T-helper 1 cell treated with Interleukin-12 subunit alpha and Interleukin-12 subunit beta and Interleukin-4 antibody, amounts not matched to agents 30 ng/mL and 1 ng/mL, for 36 hours (primary cell): ENCODE measurements around the gene NDRG4. TPM values are rescaled to one million over a fixed set of nuclear protein-coding genes. Genes with fewer than 3 reads are reported as not detected.

ENCODE experiments used
- intact Hi-C: fragments of 100-400 bp; cut with micrococcal nuclease; formaldehyde crosslinking; loops from one replicate; pipeline ENCODE4 v1.15.1; 2024
- total RNA-seq: library from RNA; stranded (reverse); gene quantifications from 2 replicates; pipeline ENCODE4 v1.2.3, GENCODE V29; 2022

NDRG4 gene
- total RNA-seq, 1 donor from 2014 or later, result 1.1 TPM

DNA sequence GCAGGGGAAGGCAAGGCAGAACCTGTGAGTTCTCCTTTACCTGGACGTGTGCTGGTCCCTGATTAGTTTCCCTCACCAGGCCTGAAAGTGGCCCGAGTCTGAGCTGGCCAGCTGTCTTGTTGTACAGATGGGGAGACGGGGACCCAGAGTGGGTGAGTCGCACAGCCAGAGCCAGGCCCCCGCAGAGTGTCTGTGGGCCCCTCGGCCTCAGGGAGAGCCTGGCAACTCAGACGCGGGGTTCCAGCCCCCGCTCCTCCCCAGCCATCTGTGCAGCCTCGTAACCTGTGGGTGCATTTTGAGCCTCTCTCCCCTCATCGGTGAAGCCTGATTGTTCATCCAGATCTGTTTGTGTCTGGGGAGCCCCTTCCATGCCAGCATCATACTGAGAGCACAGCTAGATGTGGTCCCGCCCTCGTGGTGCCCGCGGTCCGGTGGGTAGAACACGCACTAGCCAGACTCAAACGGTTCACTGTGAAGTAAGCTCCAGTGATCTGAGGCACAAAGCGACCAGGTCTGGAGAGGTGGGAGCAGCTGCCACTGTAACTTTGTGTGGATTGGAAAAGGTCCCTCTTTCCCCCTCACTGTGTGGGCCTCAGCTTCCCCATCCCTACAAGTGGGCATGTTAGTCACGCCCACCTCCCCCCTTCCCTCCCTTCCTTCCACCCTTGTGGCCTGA lies 6.0 kb upstream of the NDRG4 start:
- intact Hi-C loops, result no loop called here

DNA sequence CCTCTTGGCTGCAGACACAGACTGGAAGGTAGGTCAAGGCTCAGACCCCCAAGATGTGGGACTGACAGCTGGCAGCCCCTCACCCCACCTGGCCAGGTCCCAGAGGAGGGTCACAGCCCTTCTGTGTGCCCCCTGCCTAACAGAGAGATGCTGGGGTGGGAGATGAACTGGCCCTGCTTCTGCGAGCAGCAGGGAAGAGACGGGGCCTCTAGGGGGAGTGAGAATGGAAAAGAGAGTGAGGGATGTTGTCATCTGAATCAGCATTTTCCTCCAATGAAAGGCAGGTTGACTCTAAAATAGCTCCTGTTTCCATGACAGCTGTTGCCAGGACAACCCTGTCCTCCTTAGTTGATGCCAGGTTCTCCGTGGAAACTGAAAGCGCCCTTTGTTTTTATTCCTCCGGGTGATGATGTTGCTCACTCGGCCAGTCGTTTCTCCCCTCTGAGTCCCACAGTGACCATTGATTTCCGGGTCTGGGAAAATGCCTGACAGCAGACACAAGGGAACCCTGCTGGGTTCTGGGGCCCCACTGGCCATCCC lies 4.9 kb upstream of the NDRG4 start:
- intact Hi-C loops, result loop anchor here (1.0 kb wide), 1 partner anchor 135 kb away; no protein-coding TSS in a partner anchor

DNA sequence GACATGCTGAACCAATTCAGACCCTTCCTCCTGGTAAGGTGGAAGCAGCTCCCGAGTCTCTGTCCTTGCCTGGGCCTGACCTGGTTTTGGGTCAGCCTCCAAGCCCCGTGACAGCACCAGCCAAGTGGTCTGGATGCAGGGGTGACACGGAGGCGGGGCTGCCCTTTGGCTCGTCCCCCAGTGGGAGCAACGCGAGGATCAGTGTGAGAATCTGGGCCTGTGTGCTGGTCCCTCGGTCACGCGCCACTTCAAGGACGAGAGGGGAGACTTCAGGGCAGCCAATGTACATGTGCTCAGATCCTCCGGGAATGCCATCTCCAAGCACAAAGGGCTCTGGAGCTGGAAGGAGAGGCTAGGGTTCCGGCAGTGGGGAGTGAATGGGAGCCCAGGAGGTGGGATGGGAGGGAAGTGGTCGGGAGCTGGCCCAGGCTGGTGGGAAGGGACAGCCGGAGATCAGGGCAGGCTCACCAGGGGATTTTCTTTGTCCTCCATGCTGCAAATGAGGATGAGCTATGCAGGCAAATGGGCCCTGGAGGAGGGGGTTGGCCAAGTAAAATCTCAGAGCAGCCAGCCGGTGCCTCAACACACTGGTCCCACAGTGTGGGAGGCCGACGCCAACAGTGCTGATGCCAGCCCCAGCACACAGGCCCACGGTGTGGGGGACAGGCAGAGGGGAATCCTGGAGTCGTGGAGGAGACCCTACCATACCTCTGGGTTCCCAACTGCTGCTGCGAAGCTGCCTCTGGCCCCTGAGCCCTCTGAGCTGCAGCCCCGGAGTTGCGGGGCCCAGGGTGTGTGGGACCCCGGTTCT lies 4.2 kb upstream of the NDRG4 start:
- intact Hi-C loops, result loop anchor here (1.0 kb wide), 1 partner anchor 135 kb away; no protein-coding TSS in a partner anchor

DNA sequence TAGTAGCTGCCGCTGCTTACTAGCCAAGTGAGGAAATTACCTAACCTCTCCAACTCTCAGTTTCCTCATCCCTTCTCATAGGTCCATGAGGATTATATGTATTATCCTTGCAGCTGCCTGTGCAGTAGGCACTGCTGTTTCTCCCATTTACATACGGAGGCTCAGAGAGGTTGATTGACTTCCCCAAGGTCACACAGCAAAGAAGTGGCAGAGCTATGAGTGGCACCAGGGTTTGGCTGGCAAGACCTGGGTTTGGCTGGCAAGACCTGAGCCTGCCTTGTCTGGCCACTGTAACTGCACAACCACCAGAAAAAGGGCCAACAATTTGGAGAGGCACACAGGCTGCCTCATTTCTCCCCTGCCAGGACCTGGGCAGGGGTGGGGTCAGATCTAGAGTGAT lies 2.5 kb upstream of the NDRG4 start:
- intact Hi-C loops, result no loop called here

DNA sequence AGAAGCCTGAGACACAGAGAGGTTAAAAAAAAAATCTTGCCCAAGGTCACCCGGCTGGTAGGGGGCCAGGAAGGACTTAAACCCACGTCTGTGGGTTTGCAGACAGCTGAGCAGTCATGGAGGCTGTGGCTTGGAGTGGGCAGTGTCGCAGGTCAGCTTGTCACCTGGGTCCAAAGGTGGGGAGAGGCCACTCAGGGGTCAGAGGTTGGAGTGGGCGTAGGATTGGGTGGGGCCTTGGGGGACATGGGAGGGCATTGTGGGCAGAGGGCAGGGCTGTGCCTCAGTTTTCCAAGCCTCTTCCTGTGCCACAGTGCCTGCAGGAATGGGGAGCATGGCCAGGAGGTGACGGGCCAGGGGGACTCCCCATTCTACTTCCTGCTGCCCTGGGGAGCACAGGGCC lies 2.0 kb upstream of the NDRG4 start:
- intact Hi-C loops, result no loop called here

DNA sequence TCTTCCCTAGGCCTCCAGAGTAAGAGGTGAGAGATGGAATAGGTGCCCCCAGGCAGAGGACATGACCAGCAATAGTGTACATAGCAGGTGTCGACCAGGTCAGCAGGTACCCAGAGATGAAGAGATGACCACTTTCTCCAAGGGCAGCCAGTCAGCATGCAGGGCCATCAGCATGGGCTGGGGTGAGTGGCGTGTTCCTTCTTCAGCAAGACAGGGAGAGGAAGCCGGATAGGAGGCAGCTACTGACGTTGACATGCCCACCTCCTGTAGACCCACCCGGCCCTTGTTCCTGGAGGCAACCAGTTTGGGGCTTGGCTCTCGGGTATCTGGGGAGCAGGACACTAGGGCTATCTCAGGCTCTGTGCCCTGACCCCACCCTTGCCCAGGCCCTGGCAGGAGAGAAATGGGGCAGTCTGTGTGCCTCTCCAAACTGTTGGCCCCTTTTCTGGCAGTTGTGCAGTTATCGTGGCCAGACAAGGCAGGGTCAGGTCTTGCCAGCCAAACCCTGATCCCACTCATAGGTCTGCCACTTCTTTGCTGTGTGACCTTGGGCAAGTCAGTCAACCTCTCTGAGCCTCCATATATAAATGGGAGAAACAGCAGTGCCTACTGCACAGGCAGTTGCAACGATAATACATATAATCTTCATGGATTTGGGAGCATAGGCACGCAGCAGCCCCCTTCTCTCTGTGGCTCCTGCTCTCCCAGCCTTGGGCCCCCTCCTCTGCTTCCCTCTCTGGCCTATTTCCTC lies 1.4 kb upstream of the NDRG4 start:
- intact Hi-C loops, result no loop called here

DNA sequence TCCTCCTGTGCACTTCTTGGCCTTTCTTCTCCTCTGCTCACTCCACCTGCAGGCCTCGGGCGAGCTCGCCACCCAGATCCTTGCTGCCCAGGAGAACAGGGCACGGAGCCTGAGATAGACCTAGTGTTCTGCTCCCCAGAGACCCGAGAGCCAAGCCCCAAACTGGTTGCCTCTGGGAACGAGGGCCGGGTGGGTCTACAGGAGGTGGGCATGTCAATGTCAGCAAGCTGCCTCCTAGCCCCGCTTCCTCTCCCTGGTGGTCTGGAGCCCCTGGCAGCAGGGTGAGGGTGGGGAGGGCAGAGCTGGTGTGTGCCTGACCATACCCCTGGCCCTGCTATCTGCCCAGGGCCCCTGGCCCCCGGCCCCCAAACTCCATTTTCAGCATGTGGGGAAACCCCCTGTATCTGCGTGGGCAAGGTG lies 841 bp upstream of the NDRG4 start:
- intact Hi-C loops, result no loop called here

DNA sequence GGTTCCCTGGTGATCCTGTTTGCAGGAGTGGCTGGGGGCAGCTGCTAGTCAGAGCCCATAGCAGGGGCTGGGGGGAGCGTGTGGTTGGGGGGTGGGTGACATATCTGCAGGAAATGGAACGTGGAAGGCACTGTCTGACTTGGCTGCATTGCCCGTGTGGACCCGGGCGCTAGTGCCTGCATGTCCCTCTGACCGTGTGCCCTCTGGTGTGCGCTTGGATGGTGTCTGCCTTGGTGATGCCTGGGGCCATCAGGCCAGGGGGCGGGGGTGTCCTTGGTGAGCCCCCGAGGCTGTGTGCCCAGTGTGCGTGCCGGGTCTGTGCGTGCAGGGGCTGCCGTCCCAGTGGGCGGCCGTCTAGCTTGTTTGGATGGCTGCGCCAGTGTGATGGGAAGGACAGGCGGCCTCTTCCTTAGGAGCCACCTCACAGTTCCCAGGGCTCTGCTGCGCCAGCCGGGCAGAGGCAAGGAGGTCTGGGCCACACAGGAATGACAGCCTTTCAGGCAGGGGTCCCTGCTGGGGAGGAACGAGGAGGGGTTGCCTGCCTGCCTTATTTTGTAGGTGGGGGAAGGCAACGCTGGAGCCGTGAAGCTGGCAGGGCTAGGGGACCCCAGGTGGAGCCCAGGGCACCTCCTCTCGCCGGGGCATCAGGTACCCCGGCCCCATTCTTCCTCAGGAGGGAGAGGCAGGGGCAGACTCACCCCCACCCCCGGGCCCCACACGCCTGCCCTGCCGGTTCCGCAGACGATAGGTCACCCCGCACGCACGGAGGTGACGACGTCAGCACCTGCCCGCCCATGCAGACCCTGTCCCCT lies 693 bp downstream of the NDRG4 start:
- intact Hi-C loops, result loop anchor here (2.0 kb wide), 1 partner anchor 108 kb away; the partner anchor contains the start of gene GINS3

DNA sequence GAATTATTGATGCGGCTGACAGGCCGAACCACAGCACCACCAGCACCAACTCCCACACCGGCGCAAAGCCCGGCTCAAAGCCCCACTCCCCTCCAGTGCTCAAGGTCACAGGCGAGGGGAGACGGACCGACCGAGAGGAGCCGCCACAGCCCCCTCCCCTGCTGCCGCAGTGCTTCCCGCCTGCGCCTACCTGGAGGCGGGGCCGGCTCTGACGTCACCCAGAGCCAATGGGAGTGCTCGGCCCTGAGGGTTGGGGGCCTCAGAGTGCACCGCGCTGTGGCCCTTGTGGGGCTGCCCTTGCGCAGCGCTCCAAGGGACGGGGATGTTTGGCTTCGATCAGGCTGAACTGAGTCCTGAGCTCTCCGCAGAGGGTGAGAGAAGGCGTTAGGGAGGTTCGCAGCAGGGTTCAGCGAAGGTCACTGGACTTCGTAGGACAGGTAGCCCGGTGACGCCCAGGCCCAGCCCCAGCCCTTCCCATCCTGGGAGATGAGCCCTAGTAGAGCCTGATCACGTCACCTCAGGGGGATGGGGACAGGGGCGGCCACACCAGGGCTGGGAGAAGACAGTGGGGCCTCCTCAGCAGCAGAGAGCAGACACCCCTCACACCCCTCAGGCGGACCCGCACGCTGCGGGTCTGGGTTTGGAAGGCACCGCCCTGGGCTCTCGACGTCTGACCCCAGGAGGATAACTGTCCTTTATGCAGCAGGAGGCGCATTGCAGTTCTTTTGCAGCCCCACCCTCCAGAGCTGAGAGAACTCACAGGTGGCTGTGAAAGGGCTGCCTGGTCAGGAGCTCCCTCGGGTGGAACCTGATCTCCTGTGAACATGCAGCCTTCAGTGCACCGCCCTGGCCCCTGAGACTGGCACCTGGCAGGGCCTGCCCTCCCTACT lies 1.5 kb downstream of the NDRG4 start:
- intact Hi-C loops, result loop anchor here (2.0 kb wide), 1 partner anchor 109 kb away; the partner anchor contains the start of gene GINS3

DNA sequence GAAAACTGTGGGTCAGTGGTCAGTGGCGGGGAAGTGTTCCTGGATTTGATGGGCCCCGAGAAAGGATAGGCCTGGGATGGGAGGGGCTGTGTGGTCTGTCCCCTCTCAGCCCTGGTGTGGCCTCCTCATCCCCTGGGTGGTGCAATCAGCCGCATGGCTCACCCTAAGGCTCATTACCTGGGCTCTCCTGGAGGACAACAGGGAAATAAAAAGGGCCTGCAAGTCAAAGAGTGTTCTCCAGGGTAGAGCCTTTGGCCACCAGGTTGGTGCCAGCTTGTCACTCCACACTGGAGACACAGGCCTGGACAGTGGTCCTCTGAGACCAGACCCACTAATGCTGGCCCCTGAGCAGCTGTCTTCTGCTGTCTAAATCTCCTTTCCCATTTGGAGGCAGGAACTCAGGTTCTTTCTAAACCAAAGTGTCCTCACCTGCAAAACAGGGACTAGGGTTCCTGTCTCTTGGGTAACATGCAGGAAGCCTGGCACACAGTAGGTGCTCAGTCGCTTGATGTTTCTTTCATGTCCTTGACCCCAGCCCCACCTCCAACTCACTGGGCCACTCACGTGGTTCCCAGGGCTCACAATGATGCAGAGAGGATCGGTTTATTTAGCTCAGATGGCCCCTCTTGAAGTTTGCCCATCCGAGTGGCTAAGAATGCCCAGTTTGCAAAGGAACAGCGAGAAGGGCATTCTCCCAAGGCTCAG lies 2.4 kb downstream of the NDRG4 start:
- intact Hi-C loops, result no loop called here

DNA sequence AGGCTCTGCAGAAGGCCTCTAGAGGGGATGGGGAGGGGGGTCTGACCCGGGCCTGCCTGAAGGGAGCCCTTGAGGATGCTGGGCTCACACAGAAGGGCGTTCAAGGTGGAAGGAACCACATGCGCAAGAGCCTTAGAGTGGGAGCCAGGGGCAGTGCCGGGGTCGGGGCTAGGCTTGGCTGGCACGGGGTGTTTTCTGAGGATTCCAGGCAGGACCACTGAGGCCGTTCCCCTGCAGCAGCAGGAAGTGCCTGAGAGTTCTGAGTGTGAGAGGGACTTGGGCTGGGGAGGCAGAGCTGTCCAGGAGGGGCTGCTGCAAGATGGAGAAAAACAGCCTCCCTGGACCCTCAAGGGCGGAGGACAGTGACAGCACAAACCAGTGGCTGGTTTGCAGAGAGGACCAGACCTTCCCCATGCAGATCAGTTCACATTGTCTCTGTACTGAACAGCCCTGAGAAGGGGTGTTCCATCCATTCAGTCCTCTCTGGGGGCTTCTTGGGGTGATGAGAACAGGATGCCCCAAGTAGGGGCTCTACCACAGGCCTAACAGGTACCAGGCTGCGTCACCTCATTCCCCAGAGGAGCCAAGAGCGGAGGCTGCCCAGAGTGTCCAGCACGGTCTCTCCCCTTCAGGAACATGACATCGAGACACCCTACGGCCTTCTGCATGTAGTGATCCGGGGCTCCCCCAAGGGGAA lies 3.4 kb downstream of the NDRG4 start:
- intact Hi-C loops, result no loop called here

DNA sequence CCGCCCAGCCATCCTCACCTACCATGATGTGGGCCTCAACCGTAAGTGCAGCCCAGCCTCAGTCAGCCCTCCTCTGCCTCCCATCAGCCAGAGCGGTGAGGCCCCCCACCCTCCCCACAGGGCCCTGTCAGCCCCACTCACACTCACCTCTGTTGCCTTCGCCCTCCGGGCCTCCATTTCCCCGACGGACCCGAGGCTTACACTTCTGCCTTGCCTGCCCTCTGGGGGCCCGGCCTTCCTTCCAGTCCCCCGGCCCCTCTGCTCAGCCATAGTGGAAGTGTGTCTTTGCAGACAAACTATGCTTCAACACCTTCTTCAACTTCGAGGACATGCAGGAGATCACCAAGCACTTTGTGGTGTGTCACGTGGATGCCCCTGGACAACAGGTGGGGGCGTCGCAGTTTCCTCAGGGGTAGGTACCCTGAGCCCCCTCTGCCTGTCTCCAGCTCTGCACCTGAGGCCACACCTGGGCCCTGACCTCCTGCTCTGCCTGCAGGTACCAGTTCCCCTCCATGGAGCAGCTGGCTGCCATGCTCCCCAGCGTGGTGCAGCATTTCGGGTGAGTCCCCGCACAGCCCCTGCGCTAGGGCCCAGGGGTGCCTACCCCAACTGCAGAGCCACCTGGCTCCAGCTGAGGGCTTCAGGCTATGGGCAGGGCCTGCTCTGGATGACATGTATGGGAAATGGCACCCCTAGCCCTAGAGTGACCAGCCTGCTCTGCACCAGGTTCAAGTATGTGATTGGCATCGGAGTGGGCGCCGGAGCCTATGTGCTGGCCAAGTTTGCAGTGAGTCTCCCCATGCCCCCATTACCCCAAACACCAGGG lies 4.1 kb downstream of the NDRG4 start:
- intact Hi-C loops, result no loop called here

DNA sequence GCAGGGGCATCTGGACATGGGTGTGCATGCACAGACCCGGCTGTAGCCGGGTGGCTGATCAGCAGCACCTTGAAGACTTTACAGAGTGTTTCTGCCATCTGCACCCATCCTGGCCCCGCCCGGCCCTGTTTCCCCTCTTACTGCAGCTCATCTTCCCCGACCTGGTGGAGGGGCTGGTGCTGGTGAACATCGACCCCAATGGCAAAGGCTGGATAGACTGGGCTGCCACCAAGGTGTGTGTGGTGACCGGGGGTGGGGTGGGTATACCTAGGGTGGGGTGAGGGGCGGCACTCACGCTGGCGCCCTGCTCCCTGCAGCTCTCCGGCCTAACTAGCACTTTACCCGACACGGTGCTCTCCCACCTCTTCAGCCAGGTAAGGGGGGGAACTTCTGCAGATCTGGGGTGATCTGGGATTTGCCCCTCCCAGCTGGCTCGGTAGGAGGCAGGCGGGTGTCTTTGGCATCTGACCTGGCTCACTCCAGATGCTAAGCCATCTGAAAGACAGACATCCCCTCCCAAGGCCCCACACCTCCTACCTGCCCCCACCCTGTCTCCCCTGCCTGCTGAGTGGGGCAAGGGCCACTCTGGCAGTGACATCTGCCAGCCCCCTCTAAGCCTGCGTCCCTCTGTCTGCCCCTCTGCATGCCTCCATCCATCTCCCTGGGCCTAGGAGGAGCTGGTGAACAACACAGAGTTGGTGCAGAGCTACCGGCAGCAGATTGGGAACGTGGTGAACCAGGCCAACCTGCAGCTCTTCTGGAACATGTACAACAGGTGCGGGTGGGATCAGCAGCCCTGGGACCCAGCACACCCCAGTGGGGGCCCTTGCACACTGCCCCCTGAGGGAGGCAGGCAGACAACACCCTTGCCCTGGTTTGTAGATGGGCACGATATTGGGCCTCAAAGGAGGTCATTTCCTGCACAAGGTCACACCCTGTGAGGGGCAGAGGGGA lies 6.6 kb downstream of the NDRG4 start:
- intact Hi-C loops, result no loop called here

DNA sequence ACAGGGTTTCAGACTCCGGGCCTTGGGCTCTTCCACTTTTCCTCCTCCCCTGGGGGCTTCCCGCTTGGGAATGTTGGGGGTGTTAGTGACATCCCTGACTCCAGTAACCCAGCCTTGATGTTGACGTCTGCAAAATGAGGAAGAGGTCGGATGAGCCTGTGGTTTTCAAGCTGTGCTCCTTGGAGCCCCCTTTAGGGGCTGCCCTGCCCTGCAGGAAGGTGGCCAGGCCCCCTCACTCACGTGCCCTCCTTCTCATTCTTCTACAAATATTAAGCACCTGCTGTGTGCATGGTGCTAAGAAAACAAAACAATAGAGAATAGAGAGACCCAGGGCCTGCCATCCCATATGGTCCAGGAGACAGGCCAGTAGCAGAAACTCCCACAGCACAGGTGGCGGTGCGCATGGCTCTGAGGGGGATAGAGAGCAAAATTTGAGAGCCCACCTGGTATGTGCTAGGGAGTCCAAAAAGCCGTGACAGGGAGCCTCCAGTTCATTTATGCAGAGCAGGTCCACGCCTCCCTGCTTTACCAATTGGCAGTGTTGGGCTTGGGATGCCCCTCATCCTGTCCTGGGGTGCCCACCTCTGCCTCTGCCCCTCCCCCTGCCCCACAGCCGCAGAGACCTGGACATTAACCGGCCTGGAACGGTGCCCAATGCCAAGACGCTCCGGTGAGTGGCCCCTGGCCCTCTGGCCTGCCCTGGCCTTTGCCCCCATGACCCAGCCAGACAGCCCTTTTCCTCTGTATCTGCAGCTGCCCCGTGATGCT lies 7.4 kb downstream of the NDRG4 start:
- intact Hi-C loops, result no loop called here

DNA sequence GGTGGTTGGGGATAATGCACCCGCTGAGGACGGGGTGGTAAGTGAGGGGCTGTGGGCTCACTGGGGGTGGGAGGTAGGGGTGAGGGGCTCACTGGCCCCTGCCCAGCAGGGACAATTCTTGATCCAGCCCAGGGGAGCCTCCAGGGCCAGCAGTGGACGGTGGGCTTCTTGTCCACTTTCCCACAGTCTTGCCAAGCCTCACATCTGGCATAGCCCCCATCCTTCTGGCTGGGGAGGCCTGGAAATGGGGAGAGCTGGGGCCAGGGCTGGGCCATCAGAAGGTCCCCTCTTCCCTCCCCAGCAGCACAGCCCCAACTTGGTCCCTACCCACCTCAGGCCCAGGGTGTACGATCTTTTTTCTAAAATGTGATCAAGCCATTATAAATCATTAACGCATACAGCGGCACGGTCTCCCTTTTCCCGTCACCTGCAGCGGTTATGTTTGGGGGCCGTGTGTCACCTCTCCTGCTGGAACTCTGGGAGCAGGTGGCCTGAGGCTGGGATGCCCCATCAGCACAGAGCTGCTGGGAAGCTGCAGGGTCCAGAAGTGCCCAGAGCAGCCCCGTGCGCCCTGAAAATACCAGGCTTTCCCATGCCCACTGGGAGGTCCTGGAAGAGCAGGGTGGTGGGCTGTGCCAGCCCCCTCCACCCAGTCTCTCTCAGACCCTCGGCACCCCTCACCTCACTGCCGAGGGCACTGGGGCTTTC lies 8.2 kb downstream of the NDRG4 start:
- intact Hi-C loops, result no loop called here
